Pancreas (tissue), 10 donors: ENCODE measurements around the gene SH3GLB2. TPM values are rescaled to one million over a fixed set of nuclear protein-coding genes. Genes with fewer than 3 reads are reported as not detected.

ENCODE experiments used
- ATAC-seq, 4 donors: fragments of 200-7000 bp; cut with Tn5 transposase; one replicate each; pipeline versions ENCODE4 v1.8.0 to v1.9.1; 2020; ENCODE audit warnings: mild to moderate bottlenecking in 4 of 4, moderate library complexity in 4 of 4
- DNase-seq, 6 donors: peaks; one replicate each; pipeline ENCODE4 v3.0.0-alpha.2; 2020
- FAIRE-seq: peaks from 2 replicates; lab custom pipeline; 2012; peaks lifted over from hg19 to GRCh38; lab: Jason Lieb, UNC
- H3K27ac ChIP-seq, 4 donors: fragments of 200-600 bp; sonication (generic); 1 replicate in 3 of 4; 2 replicates in 1 of 4; pipeline versions ENCODE4 v1.5.0 to v1.8.0; 2020
- H3K27me3 ChIP-seq, 4 donors: fragments of 200-600 bp; one replicate each; pipeline ENCODE4 v1.8.0; 2021
- H3K36me3 ChIP-seq, 3 donors: fragments of 200-600 bp; sonication (generic) in 1 of 3; one replicate each; pipeline versions ENCODE4 v1.5.0 to v1.8.0; 2020 to 2021
- H3K4me1 ChIP-seq, 3 donors: fragments of 200-600 bp; one replicate each; pipeline ENCODE4 v1.8.0; 2021
- H3K4me3 ChIP-seq, 4 donors: fragments of 200-600 bp; sonication (generic) in 2 of 4; one replicate each; pipeline versions ENCODE4 v1.5.0 to v1.8.0; 2020 to 2021
- H3K9me3 ChIP-seq, 4 donors: fragments of 200-600 bp; one replicate each; pipeline ENCODE4 v1.8.0; 2021
- WGBS, 2 donors: extraction: QIAGEN DNeasy Blood & Tissue Kit; methylation state at CpG; one replicate each; pipeline ENCODE4 v1.1.7; 2013; 5-methylcytosine and 5-hydroxymethylcytosine counted together
- intact Hi-C, 3 donors: fragments of 100-400 bp; cut with DNase I; formaldehyde crosslinking; loops; one replicate each; pipeline versions ENCODE4 v1.11.1 to v1.14.2; 2022
- polyA plus RNA-seq, 2 donors: library from polyadenylated mRNA; stranded (reverse); fragments of 200-250 nt; gene quantifications; one replicate each; pipeline ENCODE4 v1.2.3, GENCODE V29; 2013
- total RNA-seq, 6 donors: library from RNA; stranded (reverse); fragmentation: NEBNext Ultra II Directional in 4 of 6; extraction: Animal tissue kit (Norgen Biotek cat#: 25700) in 4 of 6; gene quantifications; one replicate each; pipeline versions ENCODE4 v1.2.1 to v1.2.4, GENCODE V29; 2021 to 2023
- TF ChIP-seq, protein P1 (sequence below), 4 donors: fragments of 200-600 bp; sonication (generic) in 3 of 4; IDR thresholded peaks; one replicate each; pipeline versions ENCODE4 v1.5.0 to v1.8.0; 2021; ENCODE audit warnings: antibody characterized with exemption in 4 of 4
- donor health status: healthy with polysubstance abuse.
- donor health status: DM: no; HTN: no; CAD: no; lungs with moderate emphysema.
- donor health status: DM: no; HTN: no; CAD: no.
- donor health status: control.
- donor health status: control.
- donor health status: Bipolar disorder and iron deficiency.
- donor health status: DM: yes; HTN: yes; CAD: no.
- donor health status: DM: no; HTN: no; CAD: no.
- donor health status: DM: no; HTN: no; CAD: no.
- donor health status: DM: yes; HTN: yes; CAD: no.

The SH3GLB2 gene
- total and polyA plus RNA-seq, 8 donors = 46.6 to 201 (median 74.9) TPM

DNA sequence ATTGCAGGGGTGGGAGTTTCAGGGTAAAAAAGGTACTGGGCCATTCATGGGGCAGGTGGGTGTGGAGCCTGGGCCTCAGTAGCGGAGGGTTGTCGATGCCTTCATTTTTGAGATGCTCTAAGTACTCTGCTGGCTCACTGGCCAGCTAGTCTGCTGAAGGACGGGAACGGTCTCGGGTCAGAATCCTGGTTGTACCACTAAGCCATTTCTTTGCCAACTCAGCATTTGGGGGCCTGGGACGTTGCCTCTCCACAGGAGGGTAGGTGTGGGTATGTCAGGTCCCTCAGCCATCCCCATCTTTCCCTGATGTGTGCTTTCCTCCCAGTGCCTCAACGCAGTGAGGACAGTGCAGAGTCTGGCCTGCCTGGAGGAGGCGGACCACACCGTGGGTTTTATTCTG is 25.1 kb downstream of the SH3GLB2 start:
- 95 to 98% methylated on average over 9 of the region's 9 CpGs for WGBS, 2 donors
- H3K9me3 ChIP-seq = no peaks in the 10 kb centered on the region
- H3K4me3 ChIP-seq = no peak overlapping the region
- no peak for FAIRE-seq
- ATAC-seq = no peak
- TF ChIP-seq, protein P1, sequence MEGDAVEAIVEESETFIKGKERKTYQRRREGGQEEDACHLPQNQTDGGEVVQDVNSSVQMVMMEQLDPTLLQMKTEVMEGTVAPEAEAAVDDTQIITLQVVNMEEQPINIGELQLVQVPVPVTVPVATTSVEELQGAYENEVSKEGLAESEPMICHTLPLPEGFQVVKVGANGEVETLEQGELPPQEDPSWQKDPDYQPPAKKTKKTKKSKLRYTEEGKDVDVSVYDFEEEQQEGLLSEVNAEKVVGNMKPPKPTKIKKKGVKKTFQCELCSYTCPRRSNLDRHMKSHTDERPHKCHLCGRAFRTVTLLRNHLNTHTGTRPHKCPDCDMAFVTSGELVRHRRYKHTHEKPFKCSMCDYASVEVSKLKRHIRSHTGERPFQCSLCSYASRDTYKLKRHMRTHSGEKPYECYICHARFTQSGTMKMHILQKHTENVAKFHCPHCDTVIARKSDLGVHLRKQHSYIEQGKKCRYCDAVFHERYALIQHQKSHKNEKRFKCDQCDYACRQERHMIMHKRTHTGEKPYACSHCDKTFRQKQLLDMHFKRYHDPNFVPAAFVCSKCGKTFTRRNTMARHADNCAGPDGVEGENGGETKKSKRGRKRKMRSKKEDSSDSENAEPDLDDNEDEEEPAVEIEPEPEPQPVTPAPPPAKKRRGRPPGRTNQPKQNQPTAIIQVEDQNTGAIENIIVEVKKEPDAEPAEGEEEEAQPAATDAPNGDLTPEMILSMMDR (IDR thresholded peaks at IDR 0.05) = no peak
- peak in 1 of 6 donors; percentile 41 for DNase-seq
- intact Hi-C loops = no loop called here
- peaks cover 4 to 47% (median 16%) of the 10 kb centered on the region in 3 donors for H3K36me3 ChIP-seq
- no peaks in the 10 kb centered on the region for H3K27me3 ChIP-seq
- no peak overlapping the region for H3K27ac ChIP-seq
- H3K4me1 ChIP-seq = no peaks in the 10 kb centered on the region

DNA sequence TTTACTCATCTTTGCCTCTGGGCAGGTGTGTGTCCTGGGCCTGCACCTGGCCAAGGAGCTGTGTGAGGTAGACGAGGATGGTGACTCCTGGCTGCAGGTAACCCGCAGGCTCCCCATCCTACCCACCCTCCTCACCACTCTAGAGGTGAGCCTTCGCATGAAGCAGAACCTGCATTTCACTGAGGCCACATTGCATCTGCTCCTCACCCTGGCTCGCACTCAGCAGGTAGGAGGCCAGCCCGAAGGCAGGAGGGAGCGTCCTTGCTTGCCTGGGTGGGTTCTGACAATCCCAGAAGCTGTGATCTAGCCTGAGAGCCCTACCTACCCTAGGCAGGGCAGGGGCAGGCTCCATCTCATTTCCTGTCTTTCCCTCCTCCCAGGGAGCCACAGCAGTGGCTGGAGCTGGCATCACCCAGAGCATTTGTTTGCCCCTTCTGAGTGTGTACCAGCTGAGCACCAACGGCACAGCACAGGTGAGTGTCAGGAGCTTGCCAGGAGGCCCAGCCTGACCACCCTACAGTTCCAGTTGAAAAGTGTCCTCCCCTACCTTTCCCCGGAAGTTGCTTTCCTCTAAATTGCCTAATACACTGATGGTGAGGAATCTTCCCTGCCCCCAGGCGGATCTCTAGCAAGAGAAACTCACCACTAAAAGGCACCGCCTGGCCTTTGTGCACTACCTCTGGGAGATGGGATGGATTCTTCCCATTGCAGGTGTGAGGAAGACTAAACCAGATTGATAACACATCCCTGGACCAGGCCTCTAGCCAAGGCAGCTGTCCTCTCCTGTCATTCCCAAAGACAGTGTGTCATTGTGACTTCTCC is 26.4 kb downstream of the SH3GLB2 start:
- intact Hi-C loops = no loop called here
- H3K9me3 ChIP-seq = no peaks in the 10 kb centered on the region
- peaks cover 4 to 55% (median 17%) of the 10 kb centered on the region in 3 donors for H3K36me3 ChIP-seq
- no peak overlapping the region for H3K4me3 ChIP-seq
- 92 to 95% methylated on average over 10 of the region's 10 CpGs for WGBS, 2 donors
- H3K27ac ChIP-seq = no peak overlapping the region
- H3K4me1 ChIP-seq = no peaks in the 10 kb centered on the region
- FAIRE-seq = no peak
- ATAC-seq = no peak
- no peaks in the 10 kb centered on the region for H3K27me3 ChIP-seq
- DNase-seq = peak in 1 of 6 donors; percentile 30
- TF ChIP-seq, protein P1 (IDR thresholded peaks at IDR 0.05) = no peak

DNA sequence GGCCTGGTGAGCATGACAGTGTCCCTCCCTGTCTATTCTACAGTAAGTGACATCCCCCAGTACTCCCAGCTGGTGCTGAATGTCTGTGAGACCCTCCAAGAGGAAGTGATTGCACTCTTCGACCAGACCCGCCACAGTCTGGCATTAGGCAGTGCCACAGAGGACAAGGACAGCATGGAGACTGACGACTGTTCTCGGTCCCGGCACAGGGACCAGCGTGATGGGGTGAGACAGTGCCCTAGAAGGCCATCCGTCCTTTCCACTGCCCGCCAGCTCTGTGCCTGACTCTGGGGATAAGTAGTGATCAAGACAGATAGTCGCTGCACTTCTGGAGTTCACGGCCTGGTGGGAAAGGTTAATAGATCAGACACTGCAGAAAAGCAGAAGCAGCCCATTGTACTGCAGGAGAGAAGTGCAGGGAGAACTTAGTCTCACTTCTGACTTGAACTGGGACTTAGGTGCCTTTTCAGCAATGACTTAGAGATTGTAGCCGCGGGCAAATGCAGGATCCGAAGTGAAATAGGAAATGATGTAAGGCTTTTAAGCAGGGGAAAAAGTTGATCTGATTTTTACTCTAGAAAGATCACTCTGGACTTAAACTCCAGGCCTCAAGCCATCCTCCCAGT is 28.4 kb downstream of the SH3GLB2 start:
- Histone ChIP-seq H3K4me3 (no peak overlapping the region), H3K27ac (no peak overlapping the region), H3K4me1 (no peaks in the 10 kb centered on the region), H3K9me3 (no peaks in the 10 kb centered on the region), H3K36me3 (peaks cover 4 to 59% (median 27%) of the 10 kb centered on the region in 3 donors), H3K27me3 (no peaks in the 10 kb centered on the region)
- intact Hi-C loops = no loop called here
- DNase-seq (peak in 1 of 6 donors; percentile 29), FAIRE-seq (no peak), ATAC-seq (no peak)
- 91% methylated on average over 13 of the region's 13 CpGs for WGBS, 2 donors
- TF ChIP-seq, protein P1 (IDR thresholded peaks at IDR 0.05) = no peak

DNA sequence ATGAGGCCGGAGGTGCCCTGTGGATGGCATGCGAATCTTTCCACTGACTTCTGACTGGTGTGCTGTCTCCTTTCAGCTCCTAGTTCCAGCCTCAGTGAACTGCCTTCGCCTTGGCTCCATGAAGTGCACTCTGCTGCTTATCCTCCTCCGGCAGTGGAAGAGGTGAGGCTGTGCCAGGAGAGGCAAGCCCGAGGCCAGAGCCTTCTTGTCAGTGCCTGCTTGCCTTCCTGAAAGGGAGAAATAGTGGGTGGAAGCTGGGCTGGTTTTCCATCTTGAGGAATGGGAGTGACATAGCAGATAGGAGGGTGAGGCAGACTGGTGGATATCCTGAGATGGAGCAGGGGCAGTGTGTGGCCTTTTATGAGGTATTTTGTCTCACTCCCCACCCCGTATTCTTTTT is 29.7 kb downstream of the SH3GLB2 start:
- 92 to 94% methylated on average over 6 of the region's 6 CpGs for WGBS, 2 donors
- no peaks in the 10 kb centered on the region for H3K4me1 ChIP-seq
- ATAC-seq (no peak), FAIRE-seq (no peak), DNase-seq (no peak)
- H3K27ac ChIP-seq = no peak overlapping the region
- intact Hi-C loops = no loop called here
- peaks cover 4 to 59% (median 40%) of the 10 kb centered on the region in 3 donors for H3K36me3 ChIP-seq
- TF ChIP-seq, protein P1 (IDR thresholded peaks at IDR 0.05) = no peak
- no peaks in the 10 kb centered on the region for H3K9me3 ChIP-seq
- no peaks in the 10 kb centered on the region for H3K27me3 ChIP-seq
- H3K4me3 ChIP-seq = no peak overlapping the region
